H1 (cell line): ENCODE results near the gene DOCK10. TPM values are rescaled to one million over a fixed set of nuclear protein-coding genes. Genes with fewer than 3 reads are reported as not detected.

Experiments used
- CTCF ChIA-PET: fragments of 300-600 bp; sonication (Branson Sonifier 250); formaldehyde crosslinking; loops from one replicate; lab custom pipeline; 2021; ENCODE audit not compliant: partially characterized antibody; lab: Charles Lee
- POLR2A ChIA-PET: fragments of 300-600 bp; sonication (Branson Sonifier 250); formaldehyde crosslinking; loops from one replicate; lab custom pipeline; 2021; ENCODE audit warnings: inconsistent platforms; ENCODE audit not compliant: partially characterized antibody; lab: Charles Lee
- DNase-seq, 2 experiments: peaks; one replicate each; pipeline versions ENCODE4 v3.0.0 to v3.0.0-alpha.2; 2010 to 2022; ENCODE audit warnings: low spot score in 2 of 2, low read depth in 1 of 2, mixed read lengths in 1 of 2
- FAIRE-seq: peaks from 2 replicates; lab custom pipeline; 2011; peaks lifted over from hg19 to GRCh38; lab: Jason Lieb, UNC
- H2AFZ ChIP-seq: 2 replicates; pipeline ENCODE4 v1.8.1; 2012; ENCODE audit warnings: low read length, inconsistent platforms
- H2AK5ac ChIP-seq: 2 replicates; pipeline ENCODE4 v1.6.1; 2013; ENCODE audit warnings: low read depth, low read length
- H2BK120ac ChIP-seq: replicated peaks from 2 replicates; pipeline ENCODE3; 2013; ENCODE audit warnings: low read depth, low read length, inconsistent platforms
- H2BK12ac ChIP-seq: 2 replicates; pipeline ENCODE4 v1.6.1; 2013; ENCODE audit warnings: low read depth, low read length
- H2BK15ac ChIP-seq: 2 replicates; pipeline ENCODE4 v1.6.1; 2013; ENCODE audit warnings: low read length
- H2BK20ac ChIP-seq: 2 replicates; pipeline ENCODE4 v1.6.1; 2013; ENCODE audit warnings: low read length
- H2BK5ac ChIP-seq: 2 replicates; pipeline ENCODE4 v1.6.1; 2013; ENCODE audit warnings: low read depth, low read length
- H3K14ac ChIP-seq: 2 replicates; pipeline ENCODE4 v1.6.1; 2013; ENCODE audit warnings: inconsistent platforms; ENCODE audit not compliant: insufficient read length
- H3K18ac ChIP-seq: 2 replicates; pipeline ENCODE4 v1.6.1; 2013; ENCODE audit warnings: low read length; ENCODE audit errors: extremely low read depth
- H3K23ac ChIP-seq: 2 replicates; pipeline ENCODE4 v1.6.1; 2013; ENCODE audit warnings: inconsistent platforms; ENCODE audit not compliant: insufficient read length
- H3K23me2 ChIP-seq: 2 replicates; pipeline ENCODE4 v1.6.1; 2013; ENCODE audit warnings: low read depth, low read length
- H3K27ac ChIP-seq: 2 replicates; pipeline ENCODE4 v1.6.1; 2011; ENCODE audit warnings: low read depth, low read length, inconsistent platforms
- H3K27me3 ChIP-seq, 4 experiments: replicated peaks in 1 of 4; 1 replicate in 1 of 4; 2 replicates in 3 of 4; pipeline versions ENCODE4 v1.6.1 to v1.8.1; 2011 to 2013; ENCODE audit warnings: low read length in 3 of 4, mild to moderate bottlenecking in 3 of 4, inconsistent platforms in 2 of 4, mixed read lengths in 2 of 4, moderate library complexity in 1 of 4; ENCODE audit not compliant: control insufficient read depth in 3 of 4, insufficient read depth in 3 of 4; ENCODE audit errors: extremely low read depth in 1 of 4
- H3K36me3 ChIP-seq, 4 experiments: 2 replicates each; pipeline versions ENCODE4 v1.6.1 to v1.8.1; 2011 to 2013; ENCODE audit warnings: mild to moderate bottlenecking in 4 of 4, low read length in 3 of 4, moderate library complexity in 2 of 4, control low read depth in 1 of 4, inconsistent platforms in 1 of 4; ENCODE audit not compliant: insufficient read depth in 4 of 4, control insufficient read depth in 2 of 4
- H3K4ac ChIP-seq: replicated peaks from 2 replicates; pipeline ENCODE3; 2013; ENCODE audit warnings: low read length, low read depth, mixed read lengths, inconsistent platforms; ENCODE audit not compliant: insufficient read length
- H3K4me1 ChIP-seq, 4 experiments: replicated peaks in 1 of 4; 1 replicate in 1 of 4; 2 replicates in 3 of 4; pipeline versions ENCODE4 v1.6.1 to v1.8.1; 2011 to 2013; ENCODE audit warnings: low read length in 3 of 4, inconsistent platforms in 2 of 4, mixed read lengths in 1 of 4; ENCODE audit not compliant: insufficient read depth in 4 of 4, control insufficient read depth in 3 of 4
- H3K4me2 ChIP-seq, 2 experiments: 2 replicates each; pipeline versions ENCODE4 v1.6.1 to v1.8.1; 2011 to 2013; ENCODE audit warnings: low read depth in 2 of 2, low read length in 2 of 2, control low read depth in 1 of 2, inconsistent platforms in 1 of 2, mild to moderate bottlenecking in 1 of 2; ENCODE audit not compliant: insufficient read depth in 1 of 2
- H3K4me3 ChIP-seq, 4 experiments: fragments of 200-600, 300-600 bp in 1 of 4; sonication (generic), shearing (Covaris generic), sonication (Bioruptor Twin) in 1 of 4; 2 replicates each; pipeline versions ENCODE4 v1.5.1 to v1.8.1; 2011 to 2016; ENCODE audit warnings: low read length in 4 of 4, low read depth in 3 of 4, control low read depth in 2 of 4, inconsistent platforms in 2 of 4, mild to moderate bottlenecking in 2 of 4, mixed read lengths in 1 of 4, moderate library complexity in 1 of 4; ENCODE audit not compliant: insufficient read depth in 2 of 4; ENCODE audit errors: extremely low read depth in 1 of 4
- H3K56ac ChIP-seq: replicated peaks from 2 replicates; pipeline ENCODE3; 2013; ENCODE audit warnings: low read depth, mild to moderate bottlenecking, mixed read lengths, low read length, inconsistent platforms; ENCODE audit not compliant: insufficient read length
- H3K79me1 ChIP-seq: 2 replicates; pipeline ENCODE4 v1.6.1; 2013; ENCODE audit warnings: low read depth, low read length, control low read depth
- H3K79me2 ChIP-seq, 2 experiments: 2 replicates each; pipeline versions ENCODE4 v1.6.1 to v1.8.1; 2012 to 2013; ENCODE audit warnings: low read length in 2 of 2, mild to moderate bottlenecking in 2 of 2, inconsistent platforms in 1 of 2; ENCODE audit not compliant: insufficient read depth in 2 of 2, control insufficient read depth in 1 of 2
- H3K9ac ChIP-seq, 4 experiments: replicated peaks in 1 of 4; 1 replicate in 1 of 4; 2 replicates in 3 of 4; pipeline versions ENCODE4 v1.6.1 to v1.8.1; 2011 to 2013; ENCODE audit warnings: low read depth in 3 of 4, low read length in 3 of 4, control low read depth in 2 of 4, mild to moderate bottlenecking in 2 of 4, moderate library complexity in 2 of 4, inconsistent platforms in 1 of 4; ENCODE audit errors: extremely low read depth in 1 of 4
- H3K9me3 ChIP-seq, 2 experiments: 2 replicates each; pipeline versions ENCODE4 v1.6.1 to v1.8.1; 2012 to 2013; ENCODE audit warnings: mild to moderate bottlenecking in 2 of 2, moderate library complexity in 2 of 2, control low read depth in 1 of 2, inconsistent platforms in 1 of 2, low read depth in 1 of 2, low read length in 1 of 2, mixed read lengths in 1 of 2; ENCODE audit not compliant: insufficient read depth in 2 of 2
- H4K20me1 ChIP-seq, 2 experiments: replicated peaks in 1 of 2; 2 replicates each; pipeline versions ENCODE3 to v1.8.1; 2011 to 2013; ENCODE audit warnings: inconsistent platforms in 2 of 2, low read length in 2 of 2, mild to moderate bottlenecking in 1 of 2; ENCODE audit not compliant: insufficient read depth in 2 of 2, control insufficient read depth in 1 of 2
- H4K5ac ChIP-seq: 2 replicates; pipeline ENCODE4 v1.6.1; 2013; ENCODE audit warnings: low read length, low read depth, mixed read lengths, inconsistent platforms; ENCODE audit not compliant: insufficient read length
- H4K8ac ChIP-seq: 2 replicates; pipeline ENCODE4 v1.8.0; 2013; ENCODE audit warnings: mild to moderate bottlenecking, moderate library complexity, low read length, inconsistent platforms; ENCODE audit not compliant: insufficient read depth; ENCODE audit errors: extremely low read depth
- H4K91ac ChIP-seq: replicated peaks from 2 replicates; pipeline ENCODE3; 2013; ENCODE audit warnings: low read length, mixed read lengths, inconsistent platforms; ENCODE audit not compliant: insufficient read length
- BACH1 ChIP-seq: IDR thresholded peaks from 2 replicates; pipeline ENCODE4 v1.6.1; 2012; ENCODE audit warnings: low read length, improper control_type of control experiment
- BCL11A ChIP-seq, 2 experiments: IDR thresholded peaks; one replicate each; pipeline ENCODE4 v1.6.1; 2011; ENCODE audit warnings: low read depth in 2 of 2, low read length in 2 of 2, mild to moderate bottlenecking in 2 of 2
- EGR1 ChIP-seq: IDR thresholded peaks from 2 replicates; pipeline ENCODE4 v1.6.1; 2011; ENCODE audit warnings: low read depth, low read length, borderline replicate concordance
- KDM4A ChIP-seq: IDR thresholded peaks from one replicate; pipeline ENCODE4 v1.7.1; 2012; ENCODE audit warnings: low read depth, mild to moderate bottlenecking, moderate library complexity, low read length, inconsistent platforms; ENCODE audit not compliant: severe bottlenecking
- NANOG ChIP-seq: IDR thresholded peaks from 2 replicates; pipeline ENCODE4 v1.6.1; 2011; ENCODE audit warnings: low read length, low read depth, mild to moderate bottlenecking, inconsistent platforms; ENCODE audit not compliant: insufficient read depth, poor library complexity, severe bottlenecking
- RAD21 ChIP-seq, 2 experiments: IDR thresholded peaks in 1 of 2; conservative IDR thresholded peaks in 1 of 2; 2 replicates each; pipeline ENCODE4 v1.6.1; 2011; ENCODE audit warnings: low read depth in 2 of 2, low read length in 2 of 2, improper control_type of control experiment in 1 of 2, inconsistent platforms in 1 of 2, mild to moderate bottlenecking in 1 of 2, moderate library complexity in 1 of 2
- SIRT6 ChIP-seq: IDR thresholded peaks from one replicate; pipeline ENCODE4 v1.7.1; 2012; ENCODE audit warnings: low read length, inconsistent platforms
- SP4 ChIP-seq: IDR thresholded peaks from 2 replicates; pipeline ENCODE4 v1.6.1; 2012; ENCODE audit warnings: low read length, inconsistent platforms
- SUZ12 ChIP-seq: fragments of 200-600 bp; sonication (generic); IDR thresholded peaks from 2 replicates; pipeline ENCODE4 v1.6.1; 2012; ENCODE audit warnings: mild to moderate bottlenecking, inconsistent platforms, low read length, moderate library complexity, mixed read lengths
- TCF12 ChIP-seq: IDR thresholded peaks from 2 replicates; pipeline ENCODE4 v1.6.1; 2011; ENCODE audit warnings: low read depth, mild to moderate bottlenecking, low read length
- WGBS, 2 experiments: shearing (Covaris generic) in 1 of 2; methylation state at CpG; one replicate each; pipeline versions ENCODE4 v1.1.6 to v1.1.7; 2013 to 2015; ENCODE audit warnings: low lambda C conversion rate in 2 of 2, mixed read lengths in 2 of 2, inconsistent platforms in 1 of 2, low coverage in 1 of 2, missing lambda C conversion rate in 1 of 2; ENCODE audit not compliant: insufficient replicate concordance in 2 of 2, insufficient coverage in 1 of 2, insufficient read length in 1 of 2; ENCODE audit errors: extremely low coverage in 1 of 2, missing lambda C conversion rate in 1 of 2; 5-methylcytosine and 5-hydroxymethylcytosine counted together
- polyA plus RNA-seq, 7 experiments: library from polyadenylated mRNA; depleted of rRNA in 3 of 7; stranded (reverse) in 5 of 7; unstranded in 2 of 7; fragments of >200 nt in 5 of 7; fragments of 200-250 nt in 2 of 7; gene quantifications; 1 replicate in 5 of 7; 2 replicates in 1 of 7; 4 replicates in 1 of 7; pipeline versions ENCODE4 v1.2.1 to v1.2.3, GENCODE V29; 2011 to 2013; ENCODE audit warnings: missing spikeins in 2 of 7, mixed read lengths in 2 of 7
- total RNA-seq: library from RNA; stranded (reverse); fragmentation: NEBNext Ultra II Directional; extraction: Animal tissue kit (Norgen Biotek cat#: 25700); gene quantifications from 2 replicates; pipeline ENCODE4 v1.2.1, GENCODE V29; 2021
- TF ChIP-seq, protein P1 (sequence below): IDR thresholded peaks from 2 replicates; pipeline ENCODE4 v1.6.1; 2011; ENCODE audit warnings: low read length, improper control_type of control experiment

Gene DOCK10
- total and polyA plus RNA-seq, 2 of the 8 experiments (the other 6 are each of a cell fraction or from before 2014, with no cell fraction given) = 0.33 to 1.6 TPM

DNA sequence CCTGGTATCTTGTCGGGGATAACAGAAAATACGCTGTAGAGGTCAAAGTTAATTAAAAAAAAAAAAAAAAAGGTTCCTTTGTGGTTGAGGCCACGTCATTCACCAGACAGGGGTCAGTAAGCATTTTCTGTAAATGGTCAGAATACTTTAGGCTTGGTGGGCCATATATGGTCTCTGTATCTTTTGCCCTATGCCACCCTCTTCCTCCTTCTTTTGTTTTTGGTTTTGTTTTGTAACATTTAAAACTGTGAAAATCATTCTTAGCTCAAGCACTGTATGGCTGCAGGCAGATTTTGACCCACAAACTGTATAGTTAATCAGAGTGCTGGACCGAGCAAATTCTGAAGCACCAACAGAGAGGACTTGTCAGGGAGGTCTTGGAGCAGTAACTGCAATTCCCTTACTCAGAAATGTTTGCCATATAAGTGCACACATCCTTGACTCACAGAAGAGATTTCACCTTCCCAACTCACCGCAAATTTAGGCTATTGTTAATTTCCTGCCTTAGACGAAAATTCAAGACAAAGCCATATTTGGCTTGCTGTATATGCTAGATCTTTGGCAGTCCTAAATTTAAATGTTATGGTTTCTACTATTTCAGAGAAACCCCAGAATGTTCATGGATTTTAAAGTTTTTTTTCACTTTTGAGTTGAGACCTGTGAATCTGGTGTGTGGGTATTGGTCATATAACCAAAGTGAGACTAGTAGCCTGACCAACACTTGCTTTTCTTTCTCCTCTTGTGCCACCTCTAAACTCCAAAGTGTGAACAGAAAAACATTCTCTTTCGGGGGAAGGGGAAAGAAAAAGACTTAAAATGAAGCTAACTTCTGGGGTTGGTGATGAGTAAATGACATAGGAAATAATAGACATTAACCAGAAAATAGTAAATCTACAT, 65.4 kb downstream of the DOCK10 start:
- ChIA-PET CTCF (interaction anchor here (1.5 kb wide), 1 partner anchor 33 kb away, joined by 4 read pairs; no protein-coding TSS in a partner anchor), POLR2A (no interaction called here)
- Histone ChIP-seq H4K20me1 (no peaks in the 10 kb centered on the region), H2BK15ac (no peak overlapping the region), H3K18ac (no peak overlapping the region), H3K36me3 (no peaks in the 10 kb centered on the region), H4K5ac (no peak overlapping the region), H3K9me3 (no peaks in the 10 kb centered on the region), H3K23me2 (no peaks in the 10 kb centered on the region), H3K9ac (no peak overlapping the region), H3K4me2 (no peak overlapping the region), H3K4me1 (no peaks in the 10 kb centered on the region), H4K91ac (no peak overlapping the region), H3K23ac (no peak overlapping the region), H3K27me3 (no peaks in the 10 kb centered on the region), H4K8ac (no peak overlapping the region), H3K4me3 (no peak overlapping the region), H2BK5ac (no peak overlapping the region), H2BK20ac (no peak overlapping the region), H3K79me2 (no peaks in the 10 kb centered on the region), H3K27ac (no peak overlapping the region), H3K4ac (no peak overlapping the region), H2AFZ (no peak overlapping the region), H3K56ac (no peak overlapping the region), H3K14ac (no peak overlapping the region), H2BK12ac (no peak overlapping the region), H2AK5ac (no peak overlapping the region), H2BK120ac (no peak overlapping the region), H3K79me1 (no peaks in the 10 kb centered on the region)
- FAIRE-seq (no peak), DNase-seq (no peak)
- WGBS, 2 experiments = 95% methylated on average over 7 of the region's 7 CpGs; no CpG with 5 or more reads in 1 of the 2 experiments
- TF ChIP-seq BCL11A (IDR thresholded peaks at IDR 0.05; ENCODE audit: low read depth in 2 of 2, low read length in 2 of 2) = no peak
- TF ChIP-seq RAD21 (IDR thresholded peaks at IDR 0.05 in 1 of 2, conservative IDR thresholded peaks at IDR 0.05 in 1 of 2; ENCODE audit: low read depth in 2 of 2, low read length in 2 of 2) = no peak
- no peak for TF ChIP-seq EGR1
- no peak for TF ChIP-seq BACH1
- TF ChIP-seq TCF12 = no peak
- TF ChIP-seq, protein P1, sequence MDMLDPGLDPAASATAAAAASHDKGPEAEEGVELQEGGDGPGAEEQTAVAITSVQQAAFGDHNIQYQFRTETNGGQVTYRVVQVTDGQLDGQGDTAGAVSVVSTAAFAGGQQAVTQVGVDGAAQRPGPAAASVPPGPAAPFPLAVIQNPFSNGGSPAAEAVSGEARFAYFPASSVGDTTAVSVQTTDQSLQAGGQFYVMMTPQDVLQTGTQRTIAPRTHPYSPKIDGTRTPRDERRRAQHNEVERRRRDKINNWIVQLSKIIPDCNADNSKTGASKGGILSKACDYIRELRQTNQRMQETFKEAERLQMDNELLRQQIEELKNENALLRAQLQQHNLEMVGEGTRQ = no peak
- TF ChIP-seq SUZ12 = no peak
- TF ChIP-seq SIRT6 = no peak
- no peak for TF ChIP-seq SP4
- no peak for TF ChIP-seq NANOG
- TF ChIP-seq KDM4A = no peak
